GM12874 (cell line): ENCODE results near the gene CTNNB1.

Experiments
- CTCF ChIP-seq: IDR thresholded peaks from 2 replicates; pipeline ENCODE4 v1.5.1; 2011; ENCODE audit warnings: low read depth, mild to moderate bottlenecking, control low read depth, low read length, moderate library complexity; ENCODE audit not compliant: insufficient read depth

CTNNB1 gene

GRCh38 chr3:41220906-41221677 is 21.8 kb downstream of the CTNNB1 start:
- no peak for TF ChIP-seq CTCF

- no peak for TF ChIP-seq CTCF
These were observed 22.7 kb downstream of the CTNNB1 start for GRCh38 chr3:41222012-41222411.

- no peak for TF ChIP-seq CTCF
These were observed 23.2 kb downstream of the CTNNB1 start for GRCh38 chr3:41222501-41222900.

GRCh38 chr3:41223078-41223477 is 23.8 kb downstream of the CTNNB1 start:
- TF ChIP-seq CTCF, result no peak

GRCh38 chr3:41223691-41224090 is 24.4 kb downstream of the CTNNB1 start:
- TF ChIP-seq CTCF, result no peak

- no peak for TF ChIP-seq CTCF
These were observed 25.0 kb downstream of the CTNNB1 start for GRCh38 chr3:41224120-41224806.

GRCh38 chr3:41234823-41235721 is 35.8 kb downstream of the CTNNB1 start:
- TF ChIP-seq CTCF, result no peak
